Liver (tissue), 9 donors: Measurements from ENCODE around the gene LPGAT1. TPM values are rescaled to one million over a fixed set of nuclear protein-coding genes. Genes with fewer than 3 reads are reported as not detected.

Experiments
- DNase-seq: peaks from one replicate; pipeline ENCODE4 v3.0.0-alpha.2; 2017; ENCODE audit warnings: low spot score
- H3K27ac ChIP-seq, 2 donors: one replicate each; pipeline ENCODE4 v1.7.0; 2013; ENCODE audit warnings: inconsistent platforms in 2 of 2, low read length in 2 of 2, control low read depth in 1 of 2, low read depth in 1 of 2, mild to moderate bottlenecking in 1 of 2
- H3K27me3 ChIP-seq, 4 donors: one replicate each; pipeline versions ENCODE4 v1.6.1 to v1.7.0; 2013; ENCODE audit warnings: low read length in 3 of 4, inconsistent platforms in 1 of 4, mild to moderate bottlenecking in 1 of 4, moderate library complexity in 1 of 4; ENCODE audit not compliant: control insufficient read depth in 4 of 4, insufficient read depth in 4 of 4
- H3K36me3 ChIP-seq, 4 donors: one replicate each; pipeline versions ENCODE4 v1.6.1 to v1.7.0; 2013; ENCODE audit warnings: low read length in 3 of 4, mild to moderate bottlenecking in 3 of 4, low read depth in 1 of 4, moderate library complexity in 1 of 4; ENCODE audit not compliant: control insufficient read depth in 4 of 4, insufficient read depth in 3 of 4
- H3K4me1 ChIP-seq, 4 donors: one replicate each; pipeline versions ENCODE4 v1.6.1 to v1.7.0; 2013; ENCODE audit warnings: low read length in 3 of 4, mild to moderate bottlenecking in 3 of 4, moderate library complexity in 1 of 4; ENCODE audit not compliant: control insufficient read depth in 4 of 4, insufficient read depth in 4 of 4
- H3K4me3 ChIP-seq, 3 donors: one replicate each; pipeline versions ENCODE4 v1.6.1 to v1.7.0; 2013; ENCODE audit warnings: low read length in 3 of 3, control low read depth in 1 of 3, low read depth in 1 of 3, mild to moderate bottlenecking in 1 of 3
- H3K9ac ChIP-seq, 2 donors: one replicate each; pipeline ENCODE4 v1.7.0; 2013; ENCODE audit warnings: low read length in 2 of 2, mild to moderate bottlenecking in 2 of 2, moderate library complexity in 2 of 2, control low read depth in 1 of 2, low read depth in 1 of 2
- H3K9me3 ChIP-seq, 4 donors: one replicate each; pipeline versions ENCODE4 v1.6.1 to v1.7.0; 2013; ENCODE audit warnings: low read length in 3 of 4; ENCODE audit not compliant: control insufficient read depth in 4 of 4
- ATF3 ChIP-seq: IDR thresholded peaks from 2 replicates; pipeline ENCODE4 v1.6.1; 2016; ENCODE audit warnings: antibody characterized with exemption
- CTCF ChIP-seq: fragments of 150-350 bp; IDR thresholded peaks from 2 replicates; pipeline ENCODE4 v1.5.1; 2017; ENCODE audit warnings: improper control_type of control experiment, low read depth, low read length; ENCODE audit not compliant: missing input control
- EGR1 ChIP-seq, 2 donors: IDR thresholded peaks; 2 replicates each; pipeline ENCODE4 v1.6.1; 2016 to 2018; ENCODE audit warnings: antibody characterized with exemption in 2 of 2, low read depth in 2 of 2
- FOXA1 ChIP-seq: IDR thresholded peaks from 2 replicates; pipeline ENCODE4 v1.6.1; 2016; ENCODE audit warnings: antibody characterized with exemption
- FOXA2 ChIP-seq: IDR thresholded peaks from 2 replicates; pipeline ENCODE4 v1.6.1; 2016; ENCODE audit warnings: antibody characterized with exemption
- GABPA ChIP-seq, 2 donors: IDR thresholded peaks in 1 of 2; conservative IDR thresholded peaks in 1 of 2; 2 replicates each; pipeline ENCODE4 v1.6.1; 2016; ENCODE audit warnings: antibody characterized with exemption in 2 of 2, mild to moderate bottlenecking in 1 of 2, moderate library complexity in 1 of 2
- HNF4A ChIP-seq, 2 donors: conservative IDR thresholded peaks; 2 replicates each; pipeline ENCODE4 v1.6.1; 2016; ENCODE audit warnings: antibody characterized with exemption in 2 of 2, mild to moderate bottlenecking in 2 of 2
- HNF4G ChIP-seq: IDR thresholded peaks from 2 replicates; pipeline ENCODE4 v1.6.1; 2016; ENCODE audit warnings: antibody characterized with exemption
- JUND ChIP-seq, 2 donors: IDR thresholded peaks; 2 replicates each; pipeline ENCODE4 v1.6.1; 2016; ENCODE audit warnings: antibody characterized with exemption in 2 of 2
- MAX ChIP-seq: IDR thresholded peaks from 2 replicates; pipeline ENCODE4 v1.6.1; 2016; ENCODE audit warnings: antibody characterized with exemption
- NR2F2 ChIP-seq: IDR thresholded peaks from 2 replicates; pipeline ENCODE4 v1.6.1; 2016; ENCODE audit warnings: antibody characterized with exemption
- RAD21 ChIP-seq, 2 donors: IDR thresholded peaks; 2 replicates each; pipeline ENCODE4 v1.6.1; 2016; ENCODE audit warnings: antibody characterized with exemption in 2 of 2, mild to moderate bottlenecking in 2 of 2
- REST ChIP-seq: IDR thresholded peaks from 2 replicates; pipeline ENCODE4 v1.6.1; 2016; ENCODE audit warnings: antibody characterized with exemption, mild to moderate bottlenecking
- RXRA ChIP-seq, 2 donors: IDR thresholded peaks; 2 replicates each; pipeline ENCODE4 v1.6.1; 2017 to 2018; ENCODE audit warnings: antibody characterized with exemption in 2 of 2, mild to moderate bottlenecking in 1 of 2
- SP1 ChIP-seq: IDR thresholded peaks from 2 replicates; pipeline ENCODE4 v1.6.1; 2018; ENCODE audit warnings: antibody characterized with exemption, mild to moderate bottlenecking
- TAF1 ChIP-seq: conservative IDR thresholded peaks from 2 replicates; pipeline ENCODE4 v1.6.1; 2016; ENCODE audit warnings: antibody characterized with exemption, mild to moderate bottlenecking
- YY1 ChIP-seq: IDR thresholded peaks from 2 replicates; pipeline ENCODE4 v1.6.1; 2016; ENCODE audit warnings: antibody characterized with exemption, mild to moderate bottlenecking
- ZBTB33 ChIP-seq: IDR thresholded peaks from 2 replicates; pipeline ENCODE4 v1.6.1; 2016; ENCODE audit warnings: antibody characterized with exemption
- WGBS: extraction: QIAGEN DNeasy Blood & Tissue Kit; methylation state at CpG from one replicate; pipeline ENCODE4 v1.1.7; 2013; 5-methylcytosine and 5-hydroxymethylcytosine counted together
- polyA plus RNA-seq, 2 donors: library from polyadenylated mRNA; stranded (reverse) in 1 of 2; unstranded in 1 of 2; fragments of 200-250 nt in 1 of 2; fragments of >200 nt in 1 of 2; fragmentation: Nextera tagmentation in 1 of 2; extraction: Ambion mirVana in 1 of 2; gene quantifications; one replicate each; pipeline versions ENCODE4 v1.2.1 to v1.2.3, GENCODE V29; 2013 to 2015
- total RNA-seq, 2 donors: library from RNA; depleted of rRNA; stranded (reverse); fragments of >200 nt; gene quantifications; one replicate each; pipeline ENCODE4 v1.2.3, GENCODE V29; 2014
- donor health status: healthy.
- donor health status: healthy.
- donor health status: healthy.
- donor health status: healthy.
- donor health status: healthy.

The LPGAT1 gene
- total and polyA plus RNA-seq, 4 donors: 11.6 to 53.8 (median 32.2) TPM

GRCh38 chr1:211713231-211713630 lies 117.3 kb downstream of the LPGAT1 start:
- H3K27ac ChIP-seq: no peak overlapping the region
- no peaks in the 10 kb centered on the region for H3K36me3 ChIP-seq
- H3K9ac ChIP-seq: no peak overlapping the region
- H3K4me1 ChIP-seq: no peaks in the 10 kb centered on the region
- no peak for TF ChIP-seq NR2F2
- no peak overlapping the region for H3K4me3 ChIP-seq
- 90% methylated on average over 10 of the region's 10 CpGs for WGBS
- DNase-seq: no peak
- no peaks in the 10 kb centered on the region for H3K27me3 ChIP-seq
- no peaks in the 10 kb centered on the region for H3K9me3 ChIP-seq

- no peaks in the 10 kb centered on the region for H3K4me1 ChIP-seq
- no peaks in the 10 kb centered on the region for H3K36me3 ChIP-seq
- no peak for TF ChIP-seq CTCF
- H3K27me3 ChIP-seq: no peaks in the 10 kb centered on the region
- H3K4me3 ChIP-seq: no peak overlapping the region
- no peak overlapping the region for H3K9ac ChIP-seq
- H3K27ac ChIP-seq: no peak overlapping the region
- H3K9me3 ChIP-seq: no peaks in the 10 kb centered on the region
- WGBS: 96% methylated on average over 4 of the region's 4 CpGs
- no peak for DNase-seq
Observed at GRCh38 chr1:211711315-211711705, 119.3 kb downstream of the LPGAT1 start.

GRCh38 chr1:211710566-211711314 lies 119.8 kb downstream of the LPGAT1 start:
- Histone ChIP-seq H3K4me1 (no peaks in the 10 kb centered on the region), H3K9ac (no peak overlapping the region), H3K27me3 (no peaks in the 10 kb centered on the region), H3K4me3 (no peak overlapping the region), H3K9me3 (no peaks in the 10 kb centered on the region), H3K36me3 (no peaks in the 10 kb centered on the region), H3K27ac (no peak overlapping the region)
- DNase-seq: no peak
- WGBS: 82% methylated on average over 6 of the region's 6 CpGs
- TF ChIP-seq ATF3 (no peak), CTCF (no peak), RXRA (IDR thresholded peaks at IDR 0.05) (no peak), FOXA2 (no peak), REST (no peak), FOXA1 (no peak), NR2F2 (no peak), SP1 (no peak), MAX (no peak), EGR1 (IDR thresholded peaks at IDR 0.05; ENCODE audit: low read depth in 2 of 2) (no peak), ZBTB33 (no peak), GABPA (IDR thresholded peaks at IDR 0.05 in 1 of 2, conservative IDR thresholded peaks at IDR 0.05 in 1 of 2) (no peak), HNF4G (no peak), RAD21 (IDR thresholded peaks at IDR 0.05) (no peak), TAF1 (no peak), YY1 (no peak), JUND (IDR thresholded peaks at IDR 0.05) (no peak), HNF4A (conservative IDR thresholded peaks at IDR 0.05) (no peak)
